ENCODE results near the gene SIRPA.

SIRPA gene

DNA sequence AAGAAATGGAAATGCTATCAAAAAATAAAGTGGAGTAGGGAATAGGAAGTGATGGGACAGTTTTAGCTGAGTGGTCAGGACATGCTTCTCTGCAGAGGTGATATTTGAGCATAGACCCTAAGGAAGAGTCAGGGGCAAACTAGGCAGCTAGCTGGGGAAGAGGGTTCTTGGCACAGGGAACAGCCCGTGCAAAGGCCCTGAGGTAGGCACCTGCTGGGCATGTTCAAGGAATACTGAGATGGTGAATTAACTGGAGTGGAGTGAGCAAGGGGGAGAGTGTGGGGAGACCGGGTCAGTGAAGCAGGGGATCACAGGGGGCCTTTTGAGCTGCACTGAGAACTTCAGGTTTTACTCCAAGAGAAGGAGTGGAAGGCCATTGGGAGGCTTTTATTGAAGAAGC is 7.5 kb upstream of the SIRPA start:
- no peak for DNase-seq (ENCODE audit: low read depth in 2 of 2)

DNA sequence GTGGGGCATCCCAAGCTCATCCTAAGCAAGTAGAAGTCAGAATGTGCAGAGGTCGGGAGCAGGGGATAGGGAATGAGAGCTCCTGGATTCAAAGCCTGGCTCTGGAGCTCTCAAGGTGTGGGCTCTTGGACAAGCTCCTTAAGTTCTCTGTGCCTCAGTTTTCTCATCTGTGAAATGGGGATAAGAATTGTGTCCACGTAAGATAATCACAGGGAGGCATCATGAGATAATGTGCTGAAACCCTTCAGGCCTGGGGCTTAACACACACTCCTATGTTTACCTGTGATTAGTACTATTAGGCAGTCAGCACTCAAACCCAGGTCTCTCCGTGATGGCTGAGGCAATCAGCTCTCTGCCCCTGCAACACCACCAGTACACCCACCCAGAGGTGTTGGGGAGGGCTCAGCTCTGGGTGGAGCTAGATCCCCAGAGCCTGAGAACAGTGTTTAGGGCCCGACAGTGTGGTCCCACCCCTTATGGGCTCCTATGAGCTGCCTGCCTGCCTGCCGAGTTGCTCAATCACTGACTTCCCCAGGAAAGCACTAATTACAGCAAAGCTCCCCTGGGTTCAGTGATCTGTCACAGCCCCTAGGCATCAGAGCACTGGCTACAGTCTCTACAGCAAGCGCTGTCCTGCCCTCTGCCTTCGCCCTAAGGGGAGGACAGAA is 6.3 kb upstream of the SIRPA start:
- no peak for DNase-seq (ENCODE audit: low read depth in 2 of 2)

DNA sequence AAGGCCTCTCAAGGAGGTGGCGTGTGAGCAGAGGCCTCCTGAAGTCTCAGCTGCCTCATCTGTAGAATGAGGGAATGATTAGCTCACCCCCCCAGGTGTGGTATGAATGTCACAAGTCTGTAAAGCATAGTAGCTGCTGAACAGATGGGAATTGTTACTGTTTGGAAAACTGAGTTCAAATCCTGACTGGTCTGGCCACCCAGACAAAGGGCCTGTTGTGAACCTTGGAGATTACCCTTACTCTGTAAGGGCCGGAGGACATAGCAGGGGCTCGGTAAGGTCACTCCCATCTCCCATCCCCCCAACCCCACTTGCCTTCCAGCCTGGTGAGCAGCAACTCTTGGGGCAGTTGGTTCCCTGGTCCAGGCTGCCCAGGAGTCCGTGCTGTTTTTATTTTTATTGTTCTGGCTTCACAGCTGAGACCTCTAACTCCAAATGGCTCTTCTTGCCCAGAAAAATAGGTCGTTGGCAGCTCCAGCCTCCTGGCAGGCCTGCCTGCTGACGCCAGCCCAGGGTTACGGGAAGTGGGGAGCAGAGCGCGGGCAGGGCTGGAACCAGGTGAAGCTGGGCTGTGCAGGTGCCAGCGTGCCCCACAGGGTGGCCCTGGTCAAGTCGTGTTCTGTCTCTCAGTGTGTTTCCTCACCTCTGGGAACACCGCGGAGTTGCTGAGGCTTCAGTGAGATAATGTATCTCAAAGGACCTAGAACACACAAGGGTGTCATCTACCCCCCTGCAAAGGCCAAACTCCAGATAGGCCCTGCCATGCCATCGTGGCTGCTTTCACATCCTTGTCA is 4.5 kb upstream of the SIRPA start:
- no peak for DNase-seq (ENCODE audit: low read depth in 2 of 2)

DNA sequence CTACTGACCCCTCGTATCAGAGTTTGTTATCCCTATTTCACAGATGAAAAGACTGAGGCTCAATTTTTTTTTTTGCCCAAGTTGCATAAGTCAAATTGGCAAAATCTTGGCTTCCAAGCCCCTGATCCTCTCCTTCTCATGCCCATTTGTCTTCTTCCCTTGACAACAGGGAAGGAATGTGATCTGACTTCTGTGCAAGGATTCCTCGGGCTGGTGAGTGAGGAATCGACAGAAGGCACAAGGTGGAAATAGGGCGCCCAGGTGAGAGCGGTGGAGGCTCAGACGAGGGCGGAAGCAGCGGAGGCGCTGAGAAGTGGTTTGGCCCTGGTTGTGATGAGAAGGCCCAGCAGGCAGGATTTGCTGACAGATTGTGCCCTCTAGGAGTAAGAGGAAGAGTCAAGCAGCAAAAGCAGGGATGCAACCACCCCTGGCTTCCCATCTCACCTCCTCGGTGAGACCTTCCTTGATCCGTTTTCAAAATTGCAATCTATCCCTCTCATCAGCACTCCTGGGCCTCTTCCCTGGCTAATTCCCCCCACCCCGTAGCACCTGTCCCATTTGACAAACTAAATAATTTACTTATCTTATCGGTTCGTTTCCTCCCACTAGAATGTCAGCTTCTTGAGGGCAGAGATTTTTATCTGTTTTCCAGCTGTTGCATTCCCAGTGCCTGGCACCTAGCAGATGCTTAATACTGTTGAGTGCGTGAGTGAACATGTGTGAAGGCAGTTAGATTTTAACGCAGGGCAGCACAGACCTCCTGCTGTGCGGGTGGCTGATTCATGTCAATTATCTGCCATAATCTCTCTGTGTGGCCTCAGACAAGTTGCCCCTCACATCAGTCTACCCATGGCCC is 3.7 kb upstream of the SIRPA start:
- DNase-seq (ENCODE audit: low read depth in 2 of 2), result no peak

DNA sequence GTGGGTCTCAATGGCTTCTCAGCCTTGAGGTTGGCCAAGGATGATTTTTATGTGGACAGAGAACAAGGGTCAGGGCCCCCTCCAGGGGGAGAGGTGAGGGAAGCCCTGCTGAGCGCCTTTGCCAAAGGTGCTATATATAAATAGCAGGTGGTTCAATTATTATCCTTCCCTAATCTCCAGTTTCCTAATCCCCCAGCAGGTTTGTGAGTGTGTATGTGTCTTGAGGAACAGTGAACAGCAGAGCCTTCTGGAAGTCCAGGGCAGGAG is 3.2 kb upstream of the SIRPA start:
- no peak for DNase-seq (ENCODE audit: low read depth in 2 of 2)

DNA sequence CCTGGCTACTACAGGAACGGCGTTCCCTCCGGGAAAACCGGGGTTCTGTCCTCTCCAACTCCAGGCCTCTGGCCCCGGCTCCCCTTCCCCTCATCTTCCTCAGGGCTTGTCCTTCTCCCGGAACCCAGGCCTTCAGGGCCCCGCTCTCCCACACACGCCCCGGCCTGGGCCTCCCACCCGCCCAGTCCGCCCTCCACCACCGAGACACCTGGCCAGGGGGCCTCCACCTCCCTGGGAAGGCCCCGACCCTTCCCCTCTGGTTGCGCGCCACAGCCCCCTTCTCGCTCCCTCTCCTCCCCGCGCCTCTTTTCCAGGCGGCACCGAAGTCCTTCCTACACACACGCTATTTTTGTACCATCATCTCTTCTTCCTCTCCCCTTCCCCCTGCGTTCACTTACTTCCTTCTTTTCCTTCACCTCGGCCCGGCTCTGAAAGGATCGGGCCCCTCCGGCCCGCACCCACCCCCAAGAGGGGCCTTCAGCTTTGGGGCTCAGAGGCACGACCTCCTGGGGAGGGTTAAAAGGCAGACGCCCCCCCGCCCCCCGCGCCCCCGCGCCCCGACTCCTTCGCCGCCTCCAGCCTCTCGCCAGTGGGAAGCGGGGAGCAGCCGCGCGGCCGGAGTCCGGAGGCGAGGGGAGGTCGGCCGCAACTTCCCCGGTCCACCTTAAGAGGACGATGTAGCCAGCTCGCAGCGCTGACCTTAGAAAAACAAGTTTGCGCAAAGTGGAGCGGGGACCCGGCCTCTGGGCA is 1.3 kb upstream of the SIRPA start:
- no peak for DNase-seq (ENCODE audit: low read depth in 2 of 2)

DNA sequence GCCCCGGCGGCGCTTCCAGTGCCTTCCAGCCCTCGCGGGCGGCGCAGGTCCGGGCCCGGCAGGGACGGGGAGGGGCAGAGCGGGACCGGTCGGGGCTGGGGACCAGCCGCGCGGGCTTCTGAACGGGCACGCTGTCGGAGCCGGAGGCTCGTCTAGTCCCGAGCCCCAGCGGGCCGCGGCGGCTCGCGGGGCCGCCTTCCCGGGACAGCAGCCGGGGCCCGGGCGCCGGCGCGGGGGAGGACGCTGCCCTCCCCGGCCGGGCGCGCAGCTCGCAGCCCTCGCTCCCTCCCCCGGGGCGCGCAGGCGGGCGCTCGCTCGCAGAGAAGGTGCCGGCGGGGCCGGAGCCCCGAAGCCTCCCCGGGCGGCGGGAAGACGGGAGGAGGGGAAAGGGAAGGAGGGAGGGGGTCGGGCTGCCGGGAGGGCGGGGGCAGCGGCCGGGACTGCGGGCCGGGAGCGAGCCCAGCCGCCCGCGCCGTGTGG is 696 bp upstream of the SIRPA start:
- peak in 1 of 2 experiments; percentile 7 for DNase-seq (ENCODE audit: low read depth in 2 of 2)

DNA sequence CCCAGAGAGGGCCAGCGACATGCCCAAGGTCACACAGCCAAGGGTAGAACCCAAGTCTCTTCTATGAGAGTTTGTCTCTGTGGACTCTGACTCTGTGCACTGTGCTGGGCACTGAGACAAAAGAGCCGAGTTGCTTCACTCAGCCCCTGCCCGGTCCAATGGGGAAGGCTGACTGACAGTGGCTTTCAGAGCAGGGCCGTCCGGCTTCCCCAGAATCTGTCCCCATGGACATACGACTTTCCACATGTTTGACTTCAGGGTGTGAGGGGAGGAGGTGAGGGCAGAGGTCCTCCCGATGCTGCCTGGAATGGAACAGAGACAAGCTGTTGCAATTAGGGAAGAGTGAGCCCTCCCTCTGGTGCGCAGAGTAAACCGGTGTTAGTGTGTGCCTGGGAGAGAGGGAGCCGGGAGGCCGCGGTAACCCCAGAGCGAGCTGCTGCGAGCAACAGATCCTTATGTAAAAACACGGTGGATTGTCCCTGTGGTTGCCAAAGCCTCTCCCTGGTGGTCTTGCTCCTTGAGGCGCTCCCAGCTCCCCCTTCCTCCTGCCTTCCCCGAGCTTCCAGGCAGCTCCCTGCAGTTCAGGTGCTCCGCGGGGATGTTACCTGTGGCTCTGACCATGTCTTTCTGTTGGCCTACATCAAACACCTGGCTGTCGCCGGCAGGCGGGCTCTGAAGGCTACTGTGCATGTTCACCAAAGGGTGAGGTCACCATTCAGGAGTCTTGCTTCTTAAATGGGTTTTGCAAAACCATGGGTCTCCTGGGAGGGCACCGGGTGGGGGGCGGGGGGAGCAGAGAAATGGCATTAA is 672 bp downstream of the SIRPA start:
- no peak for DNase-seq (ENCODE audit: low read depth in 2 of 2)

DNA sequence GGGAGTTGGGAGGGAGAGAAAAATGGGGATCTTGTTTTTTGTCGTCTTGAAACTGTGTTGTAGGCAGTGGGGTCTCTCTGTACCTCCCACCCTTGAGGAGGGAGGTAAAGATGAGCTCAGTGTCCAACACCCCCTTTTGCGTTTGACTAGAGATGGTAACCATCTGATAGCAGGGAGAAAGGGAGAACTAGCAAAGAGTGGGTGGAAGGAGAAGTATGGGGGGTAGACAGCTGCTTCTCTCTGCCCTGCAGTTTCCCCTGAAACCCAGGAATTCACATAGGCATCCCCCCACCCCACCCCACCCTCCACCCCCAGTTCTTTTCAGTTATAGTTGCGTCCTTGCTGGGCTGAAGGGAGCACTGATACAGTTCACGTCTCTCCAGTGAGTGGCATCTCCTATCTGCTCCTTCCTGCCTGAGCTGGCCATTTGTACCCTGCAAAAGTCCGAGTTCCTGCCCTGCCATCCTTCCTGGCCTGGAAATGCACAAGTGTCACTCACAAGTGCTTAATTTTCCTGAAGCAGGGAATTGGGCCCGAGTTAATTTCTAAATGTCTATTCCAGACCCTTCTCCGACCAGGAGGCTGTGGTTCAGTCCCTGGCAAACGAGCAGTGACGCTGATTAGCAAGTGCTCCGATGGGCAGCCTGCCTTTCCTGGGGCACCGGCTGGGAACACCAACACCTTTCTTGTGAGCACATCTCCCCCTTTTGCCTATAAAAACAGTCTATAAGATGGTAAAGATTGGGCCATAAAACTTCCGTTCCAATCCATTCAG is 1.5 kb downstream of the SIRPA start:
- DNase-seq (ENCODE audit: low read depth in 2 of 2), result no peak

DNA sequence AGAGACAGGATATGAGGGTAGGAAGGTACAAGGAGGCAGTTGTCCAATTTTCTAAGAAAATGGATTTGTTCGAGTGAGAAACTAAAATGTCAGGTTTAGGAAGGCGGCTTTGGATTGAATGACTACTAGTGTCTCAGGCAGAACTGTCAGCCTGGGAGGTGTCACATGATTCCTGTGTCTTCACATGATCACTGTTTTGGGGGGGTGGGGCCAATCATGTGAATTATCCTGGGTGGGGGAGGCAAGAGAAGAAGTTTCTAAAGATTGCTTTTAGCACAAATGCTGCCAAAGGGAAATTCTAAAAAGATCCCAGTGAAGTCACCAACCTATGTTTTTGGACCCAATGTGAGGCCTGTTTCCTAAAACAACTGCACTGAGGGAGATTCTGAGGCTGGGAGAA is 2.3 kb downstream of the SIRPA start:
- no peak for DNase-seq (ENCODE audit: low read depth in 2 of 2)

DNA sequence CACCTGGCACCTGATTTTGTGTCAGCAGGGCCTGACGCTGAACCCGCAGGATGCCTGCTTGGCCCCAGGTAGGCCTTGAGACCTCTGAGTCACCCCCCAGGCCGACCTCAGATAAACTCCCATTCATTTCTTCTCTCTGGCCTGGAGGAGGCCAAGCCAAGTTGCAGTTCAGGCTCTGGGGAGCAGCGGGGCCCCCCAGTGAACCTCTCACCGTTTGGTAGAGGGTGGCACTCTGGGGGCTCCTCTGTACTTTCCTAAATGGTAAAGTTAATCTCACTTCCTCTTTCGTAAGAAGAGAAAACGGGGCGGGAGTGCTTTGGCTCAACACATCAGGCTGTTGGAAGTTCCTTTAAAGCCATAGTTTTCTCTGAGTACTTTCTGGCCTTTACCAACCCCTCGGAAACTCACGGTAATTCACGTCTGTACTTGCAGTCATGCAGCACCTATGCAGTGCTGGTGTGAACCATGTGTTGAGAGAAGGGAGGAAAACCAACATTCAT is 2.8 kb downstream of the SIRPA start:
- no peak for DNase-seq (ENCODE audit: low read depth in 2 of 2)

DNA sequence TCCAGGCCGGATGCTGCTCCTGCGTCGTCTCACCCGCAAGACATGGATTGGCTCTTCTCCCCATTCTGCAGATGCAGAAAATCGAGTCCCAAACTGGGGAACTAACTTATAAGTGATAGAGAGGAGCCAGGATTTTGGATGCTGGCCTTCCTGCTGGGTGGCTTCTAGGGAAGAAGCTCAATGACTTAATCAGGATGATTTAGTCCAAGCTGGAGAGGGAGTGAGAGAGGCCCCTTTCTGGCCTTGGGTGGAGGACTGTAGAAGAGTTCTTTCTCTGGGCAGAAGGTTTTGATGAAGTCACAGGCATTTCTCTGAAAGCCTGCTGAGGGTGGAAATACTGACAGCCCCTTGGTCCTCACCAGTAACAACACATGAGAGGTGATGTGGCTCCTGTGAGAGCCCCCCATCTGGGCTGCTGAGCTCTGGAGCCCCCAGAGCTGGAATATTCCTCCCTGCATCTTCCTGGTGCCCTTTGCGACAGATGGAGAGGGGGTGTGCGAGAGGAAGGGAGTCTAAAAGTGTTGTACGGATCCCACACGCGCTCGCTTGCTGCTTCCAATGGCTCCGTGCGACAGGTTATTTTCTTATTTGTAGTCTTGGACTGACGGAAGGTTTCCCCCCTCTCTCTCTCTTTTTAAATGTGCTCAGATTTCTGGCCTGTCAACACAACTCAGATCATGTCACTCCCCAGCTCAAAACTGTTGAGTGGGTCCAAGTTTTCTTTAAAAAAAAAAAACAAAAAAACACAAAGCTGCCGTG is 3.5 kb downstream of the SIRPA start:
- DNase-seq (ENCODE audit: low read depth in 2 of 2), result no peak

DNA sequence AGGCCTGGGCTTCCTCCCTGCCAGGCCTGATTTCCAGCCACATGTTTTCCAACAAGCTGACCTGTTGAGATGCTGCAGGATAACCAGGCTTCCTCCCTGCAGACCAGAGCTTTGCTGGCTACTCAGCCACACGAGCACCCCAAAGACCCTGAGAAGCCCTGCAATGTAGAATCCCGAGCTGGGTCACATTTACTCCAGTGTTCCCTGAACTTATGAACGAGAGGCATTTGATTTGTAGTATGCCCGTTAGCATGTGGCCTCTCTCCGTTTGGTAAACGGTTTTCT is 4.0 kb downstream of the SIRPA start:
- no peak for DNase-seq (ENCODE audit: low read depth in 2 of 2)

DNA sequence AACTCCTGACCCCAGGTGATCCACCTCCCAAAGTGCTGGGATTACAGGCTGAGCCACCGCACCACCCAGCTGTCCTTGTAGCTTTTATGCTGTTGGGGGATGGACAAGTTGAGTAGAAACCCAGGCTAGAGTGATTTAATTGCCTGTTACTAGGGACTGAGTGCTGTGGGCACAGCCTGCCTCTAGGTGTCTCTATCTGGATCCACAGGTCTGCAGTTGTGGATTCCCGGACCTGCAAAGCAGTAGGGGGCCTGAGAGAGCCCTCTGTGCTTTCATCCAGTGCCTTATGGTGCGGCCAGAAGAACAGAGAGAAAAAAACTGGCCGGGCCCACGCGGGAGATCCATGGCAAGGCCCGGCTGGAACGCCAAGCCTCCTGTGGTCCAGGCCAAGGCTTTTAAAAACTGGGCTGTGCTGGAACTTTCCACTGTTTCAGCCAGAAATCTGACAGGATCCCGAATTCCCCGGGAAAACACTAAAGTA is 5.2 kb downstream of the SIRPA start:
- no peak for DNase-seq (ENCODE audit: low read depth in 2 of 2)

DNA sequence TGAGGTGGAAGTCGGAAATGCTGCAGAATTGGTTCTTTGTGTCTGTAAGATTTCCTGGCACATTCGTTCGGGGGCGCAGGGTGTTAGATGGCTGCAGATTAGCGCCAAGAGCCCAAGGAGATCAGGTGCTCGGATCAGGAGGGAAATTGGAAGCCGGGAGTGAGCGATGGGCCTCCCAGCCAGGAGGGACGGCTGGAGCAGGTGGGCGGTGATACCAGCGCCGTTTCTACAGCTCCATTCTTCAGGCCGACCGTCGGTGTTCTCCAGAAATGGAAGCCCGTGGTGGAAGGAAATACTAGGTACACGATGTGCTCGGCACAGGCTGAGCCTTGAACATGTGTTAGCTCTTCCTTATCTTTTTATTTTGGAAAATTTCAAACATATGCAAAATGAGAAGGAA is 6.5 kb downstream of the SIRPA start:
- DNase-seq (ENCODE audit: low read depth in 2 of 2), result no peak

DNA sequence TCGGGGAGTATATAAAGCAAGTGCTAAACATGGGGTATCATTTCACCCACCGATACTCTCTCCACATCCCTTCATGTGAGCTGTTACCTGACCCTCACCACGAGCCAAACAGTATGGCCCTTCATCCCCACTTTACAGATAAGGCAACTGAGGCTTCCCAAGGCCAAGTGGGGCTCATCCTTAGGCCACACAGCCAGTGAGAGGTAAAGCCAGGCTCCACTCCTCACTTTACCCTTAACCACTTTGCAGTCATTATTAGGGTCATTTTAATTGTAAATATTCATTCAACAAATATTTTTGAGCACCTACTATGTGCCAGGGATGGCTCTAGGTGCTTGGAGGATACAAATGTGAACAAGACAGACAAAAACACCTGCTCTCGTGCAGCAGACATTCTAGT is 7.0 kb downstream of the SIRPA start:
- DNase-seq (ENCODE audit: low read depth in 2 of 2), result no peak

DNA sequence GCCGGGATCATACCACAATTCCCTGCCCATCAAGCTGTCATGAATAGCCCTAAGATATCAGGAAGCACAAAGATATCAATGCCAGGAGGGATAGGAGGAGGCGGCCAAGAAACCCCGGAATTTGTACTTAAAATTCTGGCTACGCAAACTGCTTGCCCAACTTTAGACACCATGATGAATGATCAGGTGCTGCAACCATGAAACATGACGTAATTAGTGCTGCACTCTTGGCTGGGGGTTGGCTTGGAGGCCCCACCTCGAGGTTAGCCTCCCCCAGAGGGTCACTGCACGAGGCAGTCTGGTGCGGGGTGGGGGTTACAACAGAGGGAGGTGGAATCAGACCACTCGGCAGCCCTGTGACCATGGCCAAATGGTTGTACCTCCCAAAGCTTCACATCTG is 8.9 kb downstream of the SIRPA start:
- no peak for DNase-seq (ENCODE audit: low read depth in 2 of 2)

DNA sequence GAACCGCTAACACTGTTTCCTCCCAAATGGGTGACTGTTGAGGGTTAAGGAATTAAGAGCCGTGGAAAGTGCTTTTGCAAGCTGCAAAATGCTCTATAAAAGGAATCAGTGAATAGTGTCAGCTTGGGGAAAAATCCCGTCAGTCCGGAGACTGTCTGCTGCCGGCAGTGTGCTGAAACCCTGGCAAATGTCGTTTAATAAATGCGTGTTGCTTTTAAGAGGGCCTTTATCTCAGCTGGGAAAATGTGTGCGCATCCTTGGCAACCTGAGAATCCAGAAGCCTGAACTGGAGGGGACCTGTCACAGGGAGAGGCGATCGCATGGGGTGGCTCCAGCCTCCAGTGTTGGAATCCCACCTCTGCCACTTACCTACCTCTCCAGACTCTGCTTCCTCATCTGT is 9.8 kb downstream of the SIRPA start:
- DNase-seq (ENCODE audit: low read depth in 2 of 2), result no peak

DNA sequence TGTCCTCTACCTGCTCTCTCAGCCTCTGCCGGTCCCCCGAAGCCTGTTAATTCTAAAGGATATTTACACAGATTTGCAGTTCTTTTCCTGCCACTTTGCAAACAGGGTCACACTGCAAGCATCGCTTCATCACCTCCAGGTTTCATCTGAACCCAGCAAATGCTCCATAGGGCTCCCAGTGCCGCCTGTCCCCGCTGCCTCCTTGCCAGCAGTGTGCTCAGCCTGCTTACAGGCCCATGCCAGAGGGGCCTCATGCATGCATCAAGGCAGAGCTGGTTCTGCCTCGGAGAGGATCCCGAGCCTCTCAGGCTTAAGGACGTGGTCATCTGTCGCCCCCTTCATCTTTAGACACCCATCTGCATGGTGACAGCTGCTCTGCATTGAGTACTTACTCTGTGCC is 10.5 kb downstream of the SIRPA start:
- DNase-seq (ENCODE audit: low read depth in 2 of 2), result no peak
